ENCODE measurements around the gene PTGDR2.

Gene PTGDR2

DNA sequence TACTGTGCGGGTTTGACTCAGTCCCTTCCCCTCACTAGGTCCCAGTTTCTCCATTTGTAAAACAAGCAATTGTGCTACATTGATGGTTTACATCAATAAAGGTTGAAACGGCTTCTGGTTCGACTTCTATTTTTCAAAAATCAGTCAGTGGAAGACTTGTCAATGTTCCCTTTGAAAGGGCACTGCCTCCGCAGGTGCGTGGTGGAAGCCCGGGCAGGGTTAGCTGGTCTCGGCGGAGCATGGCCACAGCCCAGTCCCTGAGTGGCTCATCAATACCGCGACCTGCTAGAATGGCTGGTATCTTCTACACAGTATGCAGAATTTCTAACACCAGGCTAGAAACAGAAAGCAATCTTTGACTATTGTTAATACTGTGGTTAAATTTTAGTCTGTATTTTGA, 54.6 kb downstream of the PTGDR2 start:
- no peak for DNase-seq

All from stimulated activated naive CD4-positive, alpha-beta T cell treated with Interleukin-2 at 50 U/mL for 16 hours (primary cell).